Measurements from ENCODE around the gene PARP3.

Gene PARP3

GRCh38 chr3:51934991-51935885, 6.9 kb upstream of the PARP3 start:
- TF ChIP-seq, protein P1, sequence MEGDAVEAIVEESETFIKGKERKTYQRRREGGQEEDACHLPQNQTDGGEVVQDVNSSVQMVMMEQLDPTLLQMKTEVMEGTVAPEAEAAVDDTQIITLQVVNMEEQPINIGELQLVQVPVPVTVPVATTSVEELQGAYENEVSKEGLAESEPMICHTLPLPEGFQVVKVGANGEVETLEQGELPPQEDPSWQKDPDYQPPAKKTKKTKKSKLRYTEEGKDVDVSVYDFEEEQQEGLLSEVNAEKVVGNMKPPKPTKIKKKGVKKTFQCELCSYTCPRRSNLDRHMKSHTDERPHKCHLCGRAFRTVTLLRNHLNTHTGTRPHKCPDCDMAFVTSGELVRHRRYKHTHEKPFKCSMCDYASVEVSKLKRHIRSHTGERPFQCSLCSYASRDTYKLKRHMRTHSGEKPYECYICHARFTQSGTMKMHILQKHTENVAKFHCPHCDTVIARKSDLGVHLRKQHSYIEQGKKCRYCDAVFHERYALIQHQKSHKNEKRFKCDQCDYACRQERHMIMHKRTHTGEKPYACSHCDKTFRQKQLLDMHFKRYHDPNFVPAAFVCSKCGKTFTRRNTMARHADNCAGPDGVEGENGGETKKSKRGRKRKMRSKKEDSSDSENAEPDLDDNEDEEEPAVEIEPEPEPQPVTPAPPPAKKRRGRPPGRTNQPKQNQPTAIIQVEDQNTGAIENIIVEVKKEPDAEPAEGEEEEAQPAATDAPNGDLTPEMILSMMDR (IDR thresholded peaks at IDR 0.05; ENCODE audit: control insufficient read depth, extremely low read depth, insufficient read depth) = no peak
- H3K4me3 ChIP-seq (ENCODE audit: low read depth, low read length) = no peak overlapping the region
- DNase-seq (ENCODE audit: low read depth) = no peak

DNA sequence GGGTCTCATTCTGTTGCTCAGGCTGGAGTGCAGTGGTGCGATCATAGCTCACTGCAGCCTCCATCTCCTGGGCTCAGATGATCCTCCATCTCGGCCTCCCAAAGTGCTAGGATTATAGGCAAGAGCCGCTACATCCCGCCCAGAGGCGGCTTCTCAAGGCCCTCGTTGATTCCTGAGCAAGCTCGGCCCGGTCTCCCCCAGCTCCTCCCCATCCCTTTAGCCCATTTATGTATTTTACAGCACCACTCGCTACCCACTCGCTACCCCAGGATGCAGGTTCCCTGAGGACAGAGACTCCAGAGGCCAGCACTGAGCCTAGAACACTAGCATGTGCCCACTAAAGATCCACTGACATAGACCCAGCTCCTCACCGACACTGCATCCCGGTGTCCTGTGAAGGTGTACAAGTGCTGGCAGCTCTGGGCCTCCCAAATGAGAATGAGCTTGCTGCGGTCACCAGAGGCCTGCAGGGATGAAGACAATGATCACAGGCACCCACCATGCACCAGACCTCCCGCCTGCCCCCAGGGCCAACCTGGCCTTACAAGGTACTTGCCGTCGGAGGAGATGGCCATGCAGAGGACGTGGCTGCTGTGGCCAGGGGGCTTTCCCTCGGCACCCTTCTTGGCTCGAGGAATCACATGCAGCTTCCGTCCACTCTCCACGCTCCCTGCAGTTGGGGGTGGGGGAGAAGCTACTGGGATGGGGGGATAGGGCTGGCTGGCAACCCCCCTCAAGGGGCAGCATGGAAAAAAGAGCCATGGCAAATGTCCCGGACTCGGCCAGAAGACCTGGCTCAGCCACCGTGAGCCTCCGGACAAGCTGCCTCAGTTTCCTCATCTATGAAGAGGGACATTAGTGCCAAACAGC, 6.0 kb upstream of the PARP3 start:
- H3K4me3 ChIP-seq (ENCODE audit: low read depth, low read length) = no peak overlapping the region
- no peak for DNase-seq (ENCODE audit: low read depth)
- TF ChIP-seq, protein P1 (IDR thresholded peaks at IDR 0.05; ENCODE audit: control insufficient read depth, extremely low read depth, insufficient read depth) = no peak

DNA sequence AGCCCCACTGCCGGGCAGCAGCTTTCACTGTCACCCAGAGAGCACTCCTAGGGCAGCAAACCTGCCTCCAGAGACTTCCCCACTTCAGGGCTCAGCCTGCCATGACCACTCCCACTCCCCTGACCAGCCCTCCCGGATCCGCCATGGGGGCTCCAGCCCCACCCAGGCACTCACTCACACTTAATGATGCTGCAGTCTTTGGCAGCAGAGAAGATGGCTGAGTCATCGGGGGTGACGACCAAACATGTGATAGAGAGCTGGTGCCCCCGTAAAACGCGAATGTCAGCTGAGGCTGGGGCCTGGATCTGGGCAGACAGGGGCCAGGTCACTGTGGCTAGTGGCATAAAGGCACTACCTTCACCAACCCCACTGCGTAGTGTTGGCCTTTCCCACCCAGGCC, 5.1 kb upstream of the PARP3 start:
- TF ChIP-seq, protein P1 (IDR thresholded peaks at IDR 0.05; ENCODE audit: control insufficient read depth, extremely low read depth, insufficient read depth) = no peak
- no peak for DNase-seq (ENCODE audit: low read depth)
- H3K4me3 ChIP-seq (ENCODE audit: low read depth, low read length) = no peak overlapping the region

- TF ChIP-seq, protein P1 (IDR thresholded peaks at IDR 0.05; ENCODE audit: control insufficient read depth, extremely low read depth, insufficient read depth) = no peak
- H3K4me3 ChIP-seq (ENCODE audit: low read depth, low read length) = no peak overlapping the region
- no peak for DNase-seq (ENCODE audit: low read depth)
Observed at GRCh38 chr3:51937611-51938450, 4.3 kb upstream of the PARP3 start.

GRCh38 chr3:51938780-51939425, 3.3 kb upstream of the PARP3 start:
- DNase-seq (ENCODE audit: low read depth) = no peak
- TF ChIP-seq, protein P1 (IDR thresholded peaks at IDR 0.05; ENCODE audit: control insufficient read depth, extremely low read depth, insufficient read depth) = no peak
- H3K4me3 ChIP-seq (ENCODE audit: low read depth, low read length) = no peak overlapping the region

Measured in LNCaP clone FGC (cell line).